HG02970 (cell line): ENCODE data around the gene C7orf57.
"Not testable (repeated sequence)": the region's sequence is repeated elsewhere in the genome, so short reads cannot be mapped to it uniquely, and the experiment has no call there.

Source experiments
- ATAC-seq: cut with Tn5 transposase; IDR thresholded peaks from one replicate; pipeline ENCODE4 v1.9.1; 2021; ENCODE audit warnings: mild to moderate bottlenecking, moderate library complexity, moderate number of reproducible peaks; ENCODE audit not compliant: unreplicated experiment, low FRiP score

C7orf57 gene

GRCh38 chr7:48035301-48035966 is at the start of gene C7orf57:
TSS of gene C7orf57 (plus strand) at chr7:48035543. CDS start at chr7:48036309, 766 bp downstream.
- peak; percentile 97 for ATAC-seq

DNA sequence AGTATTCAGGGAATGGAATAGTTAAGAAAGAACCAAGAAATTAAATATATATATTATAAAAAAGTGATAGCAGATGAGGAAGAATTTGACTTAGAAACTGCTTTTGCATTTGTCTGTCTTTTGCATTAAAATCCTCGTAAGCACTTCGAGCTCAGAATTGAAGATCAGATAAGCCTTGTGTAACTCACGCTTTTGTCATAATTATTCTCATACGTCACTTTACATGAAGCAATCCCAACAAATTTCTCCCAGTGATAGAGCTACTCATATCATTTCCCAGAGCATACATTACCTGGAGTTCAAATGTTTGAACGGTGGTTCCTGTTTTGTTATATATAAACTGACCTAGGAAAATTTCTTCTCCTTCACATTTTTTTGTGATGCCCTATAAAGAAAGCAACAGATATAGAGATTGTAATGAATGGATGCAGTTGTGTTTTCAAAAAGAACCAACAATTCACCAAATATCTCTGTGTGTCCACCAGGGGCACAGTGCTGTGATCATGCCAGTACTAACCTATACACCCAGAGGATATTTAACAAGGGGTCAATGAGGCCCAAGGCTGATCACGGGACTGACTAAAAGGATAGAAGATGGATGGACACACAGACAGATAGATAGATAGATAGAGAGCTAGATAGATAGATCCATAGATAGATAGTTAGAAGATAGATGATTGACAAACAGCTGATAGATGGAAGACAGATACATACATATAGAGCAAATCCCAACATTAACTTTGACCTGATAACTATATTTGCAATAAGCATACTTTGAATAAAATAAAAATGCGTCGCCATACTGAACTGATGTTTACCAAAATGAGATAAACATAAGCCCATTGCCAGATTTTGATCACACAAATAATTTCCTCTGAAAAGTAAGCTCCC is 46.6 kb upstream of the C7orf57 start:
- ATAC-seq = no peak

GRCh38 chr7:47989607-47990400 is 45.5 kb upstream of the C7orf57 start:
- ATAC-seq = not testable (repeated sequence)

- ATAC-seq = no peak
Observed at GRCh38 chr7:47990592-47990991, 44.8 kb upstream of the C7orf57 start.

DNA sequence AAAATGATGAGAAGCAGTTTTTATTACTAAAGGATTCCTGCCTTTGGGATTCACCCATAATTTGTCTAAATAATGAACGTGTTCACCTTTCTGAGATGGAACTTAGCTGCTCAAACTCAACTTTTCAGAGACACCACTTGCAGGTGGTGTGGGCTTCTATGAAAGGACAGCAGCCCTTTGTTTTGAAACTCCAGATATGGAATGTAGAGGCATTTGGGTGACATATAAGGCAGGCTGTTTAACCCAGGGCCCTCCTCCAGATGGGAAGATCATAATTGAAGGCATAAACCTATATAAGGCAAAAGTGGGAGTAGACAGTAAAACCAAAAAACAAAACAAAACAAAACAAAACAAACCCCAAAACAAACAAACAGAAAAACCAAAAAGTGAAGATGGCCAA is 44.1 kb upstream of the C7orf57 start:
- no peak for ATAC-seq

DNA sequence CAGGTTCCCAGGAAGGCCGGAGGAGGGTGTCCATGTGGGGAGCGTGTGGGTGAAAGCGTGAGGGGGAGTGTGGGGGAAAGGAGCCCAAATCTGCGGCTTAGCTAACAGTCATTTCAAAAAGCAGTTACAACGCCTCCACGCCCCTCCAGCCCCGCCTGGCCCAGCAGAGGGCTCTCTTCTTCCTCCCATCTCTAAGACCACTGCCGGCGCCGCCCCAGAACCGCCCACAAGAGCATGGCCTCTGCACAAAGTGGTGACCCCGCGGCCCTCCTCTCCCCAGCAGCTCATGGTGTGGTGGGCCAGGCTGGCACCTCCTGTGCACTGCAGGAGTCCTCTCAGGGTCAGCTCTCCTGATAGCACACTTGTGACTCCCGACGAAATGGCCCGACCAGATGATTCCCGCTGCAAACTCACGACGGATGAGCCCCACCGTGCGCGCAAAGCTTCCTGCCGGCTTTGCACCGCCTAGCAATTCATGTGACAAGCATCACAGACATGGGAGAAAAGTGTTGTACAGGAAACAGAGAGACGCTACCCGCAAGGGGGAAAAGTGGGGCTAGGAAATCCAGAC is 43.5 kb upstream of the C7orf57 start:
- ATAC-seq = peak; percentile 96

DNA sequence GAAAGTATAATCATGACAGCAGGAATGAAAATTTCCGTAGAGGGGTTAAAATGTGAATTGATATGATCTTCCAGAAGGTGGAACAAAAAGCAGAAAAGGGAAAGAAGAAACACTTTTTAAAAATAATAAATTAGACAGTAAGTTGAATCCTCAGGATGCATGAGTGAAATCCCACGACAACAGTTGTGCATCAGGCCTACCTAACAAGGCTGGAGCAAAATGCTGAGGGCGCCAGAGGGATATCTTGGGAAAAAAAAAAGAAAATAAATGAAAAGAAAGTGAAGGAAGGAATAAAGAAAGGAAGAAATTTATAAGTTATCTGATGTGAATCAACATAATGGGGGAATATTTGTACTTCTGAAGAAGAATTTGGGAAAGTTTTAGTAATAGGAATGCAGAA is 42.9 kb upstream of the C7orf57 start:
- ATAC-seq = no peak

DNA sequence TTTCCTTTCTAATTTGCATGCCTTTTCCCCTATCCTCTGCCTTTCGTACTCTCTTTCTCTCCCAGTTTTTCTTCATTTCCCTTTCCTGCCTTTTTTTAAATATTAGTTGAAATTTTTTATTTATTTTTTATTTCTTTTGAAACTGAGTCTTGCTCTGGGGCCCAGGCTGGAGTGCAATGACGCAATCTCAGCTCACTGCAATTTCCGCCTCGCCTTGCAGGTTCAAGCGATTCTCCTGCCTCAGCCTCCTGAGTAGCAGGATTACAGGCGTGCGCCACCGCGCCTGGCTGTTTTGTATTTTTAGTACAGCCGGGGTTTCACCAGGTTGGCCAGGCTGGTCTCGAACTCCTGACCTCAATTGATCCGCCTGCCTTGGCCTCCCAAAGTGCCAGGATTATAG is 35.9 kb upstream of the C7orf57 start:
- ATAC-seq = no peak

- not testable (repeated sequence) for ATAC-seq
Observed at GRCh38 chr7:48000164-48000563, 35.2 kb upstream of the C7orf57 start.

DNA sequence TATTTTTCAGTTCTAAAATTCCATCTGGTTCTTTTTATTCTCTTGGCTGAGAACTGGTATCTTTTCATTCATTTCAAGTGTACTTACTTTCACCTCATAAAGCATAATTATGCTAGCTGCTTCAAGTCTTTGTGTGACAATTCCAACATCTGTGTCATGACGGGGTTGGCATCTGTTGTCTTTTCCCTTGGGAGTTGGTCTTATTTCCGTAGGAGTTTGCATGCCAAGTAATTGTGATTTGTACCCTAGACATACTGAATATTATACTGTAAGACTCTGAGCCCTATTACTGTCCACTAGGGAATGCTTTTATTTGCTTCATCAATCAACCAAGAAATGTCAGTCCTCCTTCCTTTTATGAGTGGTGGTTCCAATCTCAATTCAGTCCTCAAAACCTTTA is 31.3 kb upstream of the C7orf57 start:
- no peak for ATAC-seq

DNA sequence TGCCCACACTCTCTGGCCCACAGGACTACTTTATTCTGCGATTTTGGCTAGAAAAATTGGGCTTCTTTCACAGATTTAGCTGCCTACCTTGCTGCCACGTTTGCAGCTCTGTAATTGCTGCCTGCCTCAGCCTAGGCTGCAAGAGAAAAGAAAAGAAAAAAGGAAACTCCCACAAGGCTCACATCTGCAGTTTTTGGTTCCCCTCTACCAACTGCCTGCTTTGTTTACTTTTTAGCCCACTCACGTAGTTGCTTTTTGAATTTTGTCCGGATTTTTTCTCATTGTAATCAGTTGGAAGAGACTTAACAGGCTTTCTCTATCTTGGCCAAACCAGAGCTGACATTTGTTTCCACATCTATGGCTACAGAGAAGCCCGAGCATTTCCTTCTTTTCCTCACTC is 30.7 kb upstream of the C7orf57 start:
- ATAC-seq = no peak

DNA sequence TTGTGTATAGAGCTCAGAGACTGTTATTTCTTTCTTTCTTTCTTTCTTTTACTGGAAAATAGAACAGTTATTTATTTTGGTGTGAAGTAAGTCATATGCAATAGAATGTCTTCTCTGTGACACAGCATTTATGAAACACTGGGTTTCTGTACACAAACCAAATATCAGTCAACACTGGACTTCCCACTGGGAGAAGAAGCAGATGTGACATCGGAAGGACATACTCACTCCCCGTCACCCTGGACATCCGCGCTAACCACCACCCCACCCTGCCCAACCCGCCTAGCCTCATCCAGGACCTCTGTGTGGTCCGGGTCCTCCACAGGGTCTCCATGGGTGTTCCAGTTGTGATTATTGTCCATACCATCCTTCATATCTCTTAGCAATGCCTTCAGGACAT is 28.5 kb upstream of the C7orf57 start:
- no peak for ATAC-seq

DNA sequence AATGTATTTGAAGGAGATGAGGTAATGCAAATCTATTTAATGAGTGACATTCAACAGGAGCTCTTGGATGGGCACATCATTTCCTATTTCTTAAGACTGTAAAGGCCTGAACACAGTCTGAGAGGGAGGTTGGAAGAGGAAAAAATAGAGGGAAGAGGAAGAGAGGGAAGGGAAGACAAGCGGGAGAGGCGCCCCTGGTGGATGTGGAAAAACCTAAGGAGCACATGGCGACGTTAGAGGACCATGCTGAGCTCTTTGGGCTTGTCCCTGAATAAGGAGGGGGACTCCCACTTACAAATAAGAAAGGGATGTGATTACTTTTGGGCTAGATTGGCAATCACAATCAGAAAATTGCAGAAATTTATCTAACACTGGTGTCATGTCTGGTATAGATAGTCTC is 26.1 kb upstream of the C7orf57 start:
- no peak for ATAC-seq

DNA sequence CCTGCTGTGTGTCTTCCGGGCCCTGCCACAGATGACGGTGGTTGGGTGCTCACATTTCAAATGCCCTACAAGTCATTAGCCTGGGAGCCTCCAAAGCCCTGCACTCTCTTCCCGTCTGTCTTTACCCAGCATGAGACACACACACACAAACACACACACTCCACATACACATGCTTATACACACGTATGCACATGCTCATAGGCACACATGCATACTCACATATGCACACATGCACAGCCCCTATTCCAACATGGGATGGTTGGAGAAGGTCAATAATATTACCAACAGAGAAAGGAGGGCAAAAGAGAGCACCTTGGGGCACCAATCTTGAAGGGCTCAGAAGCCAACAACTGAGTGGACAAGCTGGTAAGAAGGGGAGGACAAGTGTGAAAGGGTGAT is 25.4 kb upstream of the C7orf57 start:
- ATAC-seq = no peak

GRCh38 chr7:48011323-48011722 is 24.0 kb upstream of the C7orf57 start:
- ATAC-seq = no peak

DNA sequence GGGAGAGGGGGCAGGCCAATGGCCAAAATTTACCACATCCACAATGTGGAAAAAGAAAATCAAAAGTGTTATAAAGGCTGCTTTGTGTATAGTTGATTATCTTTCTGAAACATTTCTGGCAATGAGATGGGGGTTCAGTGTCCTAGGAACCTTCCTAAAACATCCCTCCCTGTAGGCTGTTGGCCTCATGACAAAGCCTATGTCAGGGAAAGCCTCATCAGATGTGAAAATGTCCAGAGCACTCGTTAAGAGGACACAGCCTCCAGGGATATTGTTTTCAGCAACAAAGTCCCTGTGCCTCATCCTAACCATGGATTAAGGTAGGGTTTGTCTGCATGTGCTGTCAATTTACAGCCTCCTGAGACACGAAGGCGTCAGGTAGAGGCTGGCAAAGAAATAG is 23.4 kb upstream of the C7orf57 start:
- no peak for ATAC-seq

DNA sequence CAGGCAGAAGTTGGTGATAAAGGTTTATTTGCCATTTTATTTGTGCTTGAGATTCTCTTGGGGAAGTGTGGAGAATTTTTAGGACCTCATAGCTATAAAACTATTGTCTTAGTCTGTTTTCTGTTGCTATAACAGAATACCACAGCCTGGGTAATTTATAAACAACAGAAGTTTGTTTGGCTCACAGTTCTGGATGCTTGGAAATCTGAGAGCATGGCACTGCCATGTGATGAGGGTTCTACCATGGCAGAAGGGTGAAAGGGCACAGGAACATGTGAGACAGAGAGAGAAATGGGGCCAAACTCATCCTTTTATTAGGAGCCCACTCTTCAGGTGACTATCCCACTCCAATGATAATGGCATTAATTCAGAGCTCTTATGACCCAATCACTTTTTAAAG is 18.7 kb upstream of the C7orf57 start:
- ATAC-seq = no peak

- no peak for ATAC-seq
Observed at GRCh38 chr7:48017674-48018073, 17.7 kb upstream of the C7orf57 start.

DNA sequence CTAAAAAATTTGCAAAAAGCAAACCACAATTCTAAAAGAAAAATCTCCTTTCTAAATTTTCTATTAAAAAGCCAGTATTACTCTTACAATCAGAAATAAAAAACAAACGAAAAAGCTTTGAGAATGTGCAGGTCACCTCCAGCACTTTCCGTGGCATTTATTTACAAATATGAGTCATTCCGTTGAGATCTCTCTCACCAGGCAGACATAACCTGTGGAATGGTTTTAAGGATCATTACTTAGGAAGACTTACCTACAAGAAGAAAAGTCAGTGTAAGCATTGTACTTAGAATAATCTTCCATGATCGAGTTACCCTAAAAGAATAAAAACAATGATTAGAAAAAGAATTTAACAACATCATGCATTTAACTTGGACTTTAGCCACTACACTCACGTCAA is 9.7 kb upstream of the C7orf57 start:
- no peak for ATAC-seq

DNA sequence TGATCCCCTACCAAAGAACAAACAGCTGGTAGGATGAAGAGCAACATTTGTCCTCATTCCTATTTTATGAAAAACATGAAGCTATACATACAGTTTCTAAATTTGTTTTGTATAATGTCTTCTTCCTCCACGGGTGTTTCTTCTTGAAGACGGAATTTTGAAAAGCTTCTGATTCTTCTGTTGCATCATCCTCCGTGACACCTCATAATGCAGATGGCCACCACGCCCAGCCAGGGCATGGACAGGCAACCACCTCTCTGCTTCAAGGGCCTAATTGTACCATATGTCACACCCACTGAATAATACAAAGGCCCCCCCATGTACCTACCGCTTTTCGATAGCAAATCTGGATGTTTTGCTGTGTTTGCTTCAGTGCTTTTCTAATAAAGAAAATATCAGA is 6.4 kb upstream of the C7orf57 start, which contains the start of gene SUN3:
TSS of gene SUN3 (minus strand) at position 170 of the 400 bp plus-strand sequence. CDS start at position 1, 169 bp downstream.
- ATAC-seq = no peak

GRCh38 chr7:48031111-48031510 is 4.2 kb upstream of the C7orf57 start:
- no peak for ATAC-seq
